ENCODE results near the gene APP. TPM values are rescaled to one million over a fixed set of nuclear protein-coding genes. Genes with fewer than 3 reads are reported as not detected.

Gene APP
- total and polyA plus RNA-seq, 4 donors, result 86.9 to 414 (median 367) TPM

GRCh38 chr21:25908495-25908894 lies 262.1 kb downstream of the APP start:
- peaks cover 2 to 36% (median 8%) of the 10 kb centered on the region in 5 donors for H3K4me1 ChIP-seq (ENCODE audit: control insufficient read depth in 5 of 5, insufficient read depth in 5 of 5, low read length in 5 of 5)
- DNase-seq, result no peak
- no peaks in the 10 kb centered on the region for H3K9me3 ChIP-seq (ENCODE audit: control insufficient read depth in 4 of 4, insufficient read depth in 3 of 4, low read length in 3 of 4)
- H3K27me3 ChIP-seq (ENCODE audit: control insufficient read depth in 3 of 3, insufficient read depth in 3 of 3, low read length in 2 of 3), result no peaks in the 10 kb centered on the region
- no peak overlapping the region for H3K4me3 ChIP-seq
- TF ChIP-seq, protein P1, sequence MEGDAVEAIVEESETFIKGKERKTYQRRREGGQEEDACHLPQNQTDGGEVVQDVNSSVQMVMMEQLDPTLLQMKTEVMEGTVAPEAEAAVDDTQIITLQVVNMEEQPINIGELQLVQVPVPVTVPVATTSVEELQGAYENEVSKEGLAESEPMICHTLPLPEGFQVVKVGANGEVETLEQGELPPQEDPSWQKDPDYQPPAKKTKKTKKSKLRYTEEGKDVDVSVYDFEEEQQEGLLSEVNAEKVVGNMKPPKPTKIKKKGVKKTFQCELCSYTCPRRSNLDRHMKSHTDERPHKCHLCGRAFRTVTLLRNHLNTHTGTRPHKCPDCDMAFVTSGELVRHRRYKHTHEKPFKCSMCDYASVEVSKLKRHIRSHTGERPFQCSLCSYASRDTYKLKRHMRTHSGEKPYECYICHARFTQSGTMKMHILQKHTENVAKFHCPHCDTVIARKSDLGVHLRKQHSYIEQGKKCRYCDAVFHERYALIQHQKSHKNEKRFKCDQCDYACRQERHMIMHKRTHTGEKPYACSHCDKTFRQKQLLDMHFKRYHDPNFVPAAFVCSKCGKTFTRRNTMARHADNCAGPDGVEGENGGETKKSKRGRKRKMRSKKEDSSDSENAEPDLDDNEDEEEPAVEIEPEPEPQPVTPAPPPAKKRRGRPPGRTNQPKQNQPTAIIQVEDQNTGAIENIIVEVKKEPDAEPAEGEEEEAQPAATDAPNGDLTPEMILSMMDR (IDR thresholded peaks at IDR 0.05; ENCODE audit: control extremely low read depth, extremely low read depth), result no peak
- H3K9ac ChIP-seq (ENCODE audit: insufficient read depth in 1 of 2, low read length in 2 of 2), result no peak overlapping the region
- no peak overlapping the region for H3K27ac ChIP-seq (ENCODE audit: low read depth in 1 of 2, low read length in 1 of 2)
- ATAC-seq (ENCODE audit: insufficient read depth, low FRiP score), result no peak
- 79 to 90% methylated on average over 5 of the region's 5 CpGs for WGBS, 2 donors
- H3K36me3 ChIP-seq (ENCODE audit: control insufficient read depth in 4 of 4, insufficient read depth in 4 of 4, low read length in 4 of 4), result peaks cover 3 to 6% (median 4%) of the 10 kb centered on the region in 4 donors

- H3K4me3 ChIP-seq, result no peak overlapping the region
- TF ChIP-seq, protein P1 (IDR thresholded peaks at IDR 0.05; ENCODE audit: control extremely low read depth, extremely low read depth), result no peak
- no peaks in the 10 kb centered on the region for H3K9me3 ChIP-seq (ENCODE audit: control insufficient read depth in 4 of 4, insufficient read depth in 3 of 4, low read length in 3 of 4)
- peaks cover 0 to 36% (median 8%) of the 10 kb centered on the region in 5 donors for H3K4me1 ChIP-seq (ENCODE audit: control insufficient read depth in 5 of 5, insufficient read depth in 5 of 5, low read length in 5 of 5)
- H3K9ac ChIP-seq (ENCODE audit: insufficient read depth in 1 of 2, low read length in 2 of 2), result peak overlapping the region in 1 of 2 donors; percentile 40
- ATAC-seq (ENCODE audit: insufficient read depth, low FRiP score) (no peak), DNase-seq (peak in 2 of 3 donors; percentile 53 to 72)
- H3K27me3 ChIP-seq (ENCODE audit: control insufficient read depth in 3 of 3, insufficient read depth in 3 of 3, low read length in 2 of 3), result no peaks in the 10 kb centered on the region
- no peak overlapping the region for H3K27ac ChIP-seq (ENCODE audit: low read depth in 1 of 2, low read length in 1 of 2)
- H3K36me3 ChIP-seq (ENCODE audit: control insufficient read depth in 4 of 4, insufficient read depth in 4 of 4, low read length in 4 of 4), result peaks cover 3 to 6% (median 5%) of the 10 kb centered on the region in 4 donors
- 51 to 52% methylated on average over 3 of the region's 3 CpGs for WGBS, 2 donors
Measured at GRCh38 chr21:25907573-25908275, 262.8 kb downstream of the APP start.

GRCh38 chr21:25906587-25906986 lies 264.0 kb downstream of the APP start:
- DNase-seq (no peak), ATAC-seq (ENCODE audit: insufficient read depth, low FRiP score) (no peak)
- TF ChIP-seq, protein P1 (IDR thresholded peaks at IDR 0.05; ENCODE audit: control extremely low read depth, extremely low read depth), result no peak
- H3K36me3 ChIP-seq (ENCODE audit: control insufficient read depth in 4 of 4, insufficient read depth in 4 of 4, low read length in 4 of 4), result peaks cover 1 to 5% (median 2%) of the 10 kb centered on the region in 4 donors
- 89 to 90% methylated on average over 7 of the region's 7 CpGs for WGBS, 2 donors
- H3K9me3 ChIP-seq (ENCODE audit: control insufficient read depth in 4 of 4, insufficient read depth in 3 of 4, low read length in 3 of 4), result no peaks in the 10 kb centered on the region
- no peak overlapping the region for H3K27ac ChIP-seq (ENCODE audit: low read depth in 1 of 2, low read length in 1 of 2)
- H3K9ac ChIP-seq (ENCODE audit: insufficient read depth in 1 of 2, low read length in 2 of 2), result no peak overlapping the region
- peaks cover 1 to 36% (median 8%) of the 10 kb centered on the region in 5 donors for H3K4me1 ChIP-seq (ENCODE audit: control insufficient read depth in 5 of 5, insufficient read depth in 5 of 5, low read length in 5 of 5)
- H3K27me3 ChIP-seq (ENCODE audit: control insufficient read depth in 3 of 3, insufficient read depth in 3 of 3, low read length in 2 of 3), result no peaks in the 10 kb centered on the region
- no peak overlapping the region for H3K4me3 ChIP-seq

All from lung (tissue), 12 donors.